ENCODE data around the gene ZNHIT6.

Gene ZNHIT6

GRCh38 chr1:85604298-85604997 lies 103.8 kb downstream of the ZNHIT6 start:
- TF ChIP-seq, protein P1, sequence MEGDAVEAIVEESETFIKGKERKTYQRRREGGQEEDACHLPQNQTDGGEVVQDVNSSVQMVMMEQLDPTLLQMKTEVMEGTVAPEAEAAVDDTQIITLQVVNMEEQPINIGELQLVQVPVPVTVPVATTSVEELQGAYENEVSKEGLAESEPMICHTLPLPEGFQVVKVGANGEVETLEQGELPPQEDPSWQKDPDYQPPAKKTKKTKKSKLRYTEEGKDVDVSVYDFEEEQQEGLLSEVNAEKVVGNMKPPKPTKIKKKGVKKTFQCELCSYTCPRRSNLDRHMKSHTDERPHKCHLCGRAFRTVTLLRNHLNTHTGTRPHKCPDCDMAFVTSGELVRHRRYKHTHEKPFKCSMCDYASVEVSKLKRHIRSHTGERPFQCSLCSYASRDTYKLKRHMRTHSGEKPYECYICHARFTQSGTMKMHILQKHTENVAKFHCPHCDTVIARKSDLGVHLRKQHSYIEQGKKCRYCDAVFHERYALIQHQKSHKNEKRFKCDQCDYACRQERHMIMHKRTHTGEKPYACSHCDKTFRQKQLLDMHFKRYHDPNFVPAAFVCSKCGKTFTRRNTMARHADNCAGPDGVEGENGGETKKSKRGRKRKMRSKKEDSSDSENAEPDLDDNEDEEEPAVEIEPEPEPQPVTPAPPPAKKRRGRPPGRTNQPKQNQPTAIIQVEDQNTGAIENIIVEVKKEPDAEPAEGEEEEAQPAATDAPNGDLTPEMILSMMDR (IDR thresholded peaks at IDR 0.05; ENCODE audit: low read depth, low read length) = no peak
- TF ChIP-seq POLR2A (IDR thresholded peaks at IDR 0.05; ENCODE audit: extremely low read depth, insufficient read length) (no peak), MYC (IDR thresholded peaks at IDR 0.05; ENCODE audit: low read depth, low read length) (no peak)
- TF ChIP-seq, protein P2, sequence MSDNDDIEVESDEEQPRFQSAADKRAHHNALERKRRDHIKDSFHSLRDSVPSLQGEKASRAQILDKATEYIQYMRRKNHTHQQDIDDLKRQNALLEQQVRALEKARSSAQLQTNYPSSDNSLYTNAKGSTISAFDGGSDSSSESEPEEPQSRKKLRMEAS (IDR thresholded peaks at IDR 0.05; ENCODE audit: low read depth, low read length) = no peak
- no peak overlapping the region for H3K4me3 ChIP-seq (ENCODE audit: low read depth, low read length)
- DNase-seq (ENCODE audit: low read depth) = no peak

DNA sequence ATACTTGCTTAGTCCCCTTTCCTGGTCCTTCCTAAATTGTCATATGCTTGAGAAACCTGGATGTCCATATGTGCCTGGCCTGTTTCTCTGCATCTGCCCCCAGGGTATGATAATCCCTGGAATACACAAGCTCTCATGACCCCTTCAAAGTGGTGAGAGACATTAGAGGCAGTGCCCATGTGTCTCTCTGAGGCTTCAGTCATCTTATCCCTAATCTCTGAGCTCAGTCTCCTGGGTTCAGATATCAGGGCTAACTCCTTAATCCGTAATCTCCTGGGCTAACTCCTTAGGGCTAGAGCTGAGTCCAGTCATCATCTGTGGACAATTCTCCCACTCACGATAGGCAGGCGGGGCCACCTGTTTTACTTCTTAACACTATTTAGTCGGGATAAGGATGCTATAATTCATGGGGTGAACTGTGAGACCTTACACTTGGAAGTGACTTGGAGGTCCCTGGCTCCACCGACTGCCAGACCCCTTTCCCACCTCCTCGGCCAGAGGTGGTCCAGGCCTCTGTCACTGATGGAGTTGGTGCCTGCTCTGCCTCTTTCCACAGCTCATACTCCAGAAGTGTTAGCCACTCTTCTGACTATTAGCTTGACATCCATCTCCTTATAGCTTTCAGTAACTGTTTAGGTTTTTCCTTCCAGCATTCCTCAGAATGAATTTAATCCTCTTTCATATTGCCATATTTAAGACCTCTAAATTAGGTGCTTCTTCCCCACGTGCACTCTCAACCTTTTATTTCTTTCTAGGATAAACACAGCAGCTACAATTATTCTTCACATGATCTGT lies 105.0 kb downstream of the ZNHIT6 start:
- H3K4me3 ChIP-seq (ENCODE audit: low read depth, low read length) = no peak overlapping the region
- no peak for DNase-seq (ENCODE audit: low read depth)
- no peak for TF ChIP-seq MYC (IDR thresholded peaks at IDR 0.05; ENCODE audit: low read depth, low read length)
- TF ChIP-seq, protein P1 (IDR thresholded peaks at IDR 0.05; ENCODE audit: low read depth, low read length) = no peak
- TF ChIP-seq, protein P2 (IDR thresholded peaks at IDR 0.05; ENCODE audit: low read depth, low read length) = no peak
- no peak for TF ChIP-seq POLR2A (IDR thresholded peaks at IDR 0.05; ENCODE audit: extremely low read depth, insufficient read length)

DNA sequence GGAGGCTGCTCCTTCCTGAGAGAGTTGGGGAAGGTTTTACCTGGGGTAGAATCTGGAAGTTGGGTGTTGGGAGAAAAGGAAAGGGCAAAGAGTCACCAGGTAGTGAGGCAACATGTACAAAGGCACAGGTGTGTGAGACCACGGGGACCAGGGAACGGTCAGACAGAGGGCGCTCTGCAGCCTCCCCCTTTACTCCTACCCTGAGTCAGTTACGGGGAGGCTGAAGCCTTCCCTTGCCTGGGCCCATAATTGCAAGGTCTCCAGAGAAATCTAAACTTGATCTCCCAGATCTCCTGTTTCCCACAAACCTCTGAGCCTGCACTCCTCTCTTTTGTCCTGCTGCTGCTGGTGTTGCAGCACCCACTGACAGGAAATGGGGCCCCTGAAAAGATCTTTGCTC lies 105.7 kb downstream of the ZNHIT6 start:
- H3K4me3 ChIP-seq (ENCODE audit: low read depth, low read length) = no peak overlapping the region
- TF ChIP-seq, protein P1 (IDR thresholded peaks at IDR 0.05; ENCODE audit: low read depth, low read length) = peak; percentile 9
- TF ChIP-seq POLR2A (IDR thresholded peaks at IDR 0.05; ENCODE audit: extremely low read depth, insufficient read length) = no peak
- no peak for DNase-seq (ENCODE audit: low read depth)

DNA sequence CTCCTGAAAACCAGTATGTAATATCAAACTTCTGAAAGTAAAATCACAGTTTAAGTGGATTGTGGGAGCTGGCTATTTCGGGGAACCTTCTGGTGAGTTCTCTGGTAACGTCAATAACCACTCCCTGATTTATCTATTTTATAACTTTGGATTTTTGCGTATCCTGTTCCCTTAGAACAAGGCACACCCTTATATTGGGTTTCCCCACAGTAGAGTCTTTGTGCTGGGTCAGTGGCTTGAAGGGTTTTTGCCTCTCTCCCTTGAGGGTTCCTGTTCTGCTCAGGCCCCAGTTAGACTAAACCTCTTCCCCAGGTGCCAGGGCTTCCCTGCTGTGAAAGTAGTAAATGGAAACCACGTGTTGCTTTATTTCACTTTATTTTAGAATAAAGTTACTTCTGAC lies 106.3 kb downstream of the ZNHIT6 start:
- DNase-seq (ENCODE audit: low read depth) = no peak

DNA sequence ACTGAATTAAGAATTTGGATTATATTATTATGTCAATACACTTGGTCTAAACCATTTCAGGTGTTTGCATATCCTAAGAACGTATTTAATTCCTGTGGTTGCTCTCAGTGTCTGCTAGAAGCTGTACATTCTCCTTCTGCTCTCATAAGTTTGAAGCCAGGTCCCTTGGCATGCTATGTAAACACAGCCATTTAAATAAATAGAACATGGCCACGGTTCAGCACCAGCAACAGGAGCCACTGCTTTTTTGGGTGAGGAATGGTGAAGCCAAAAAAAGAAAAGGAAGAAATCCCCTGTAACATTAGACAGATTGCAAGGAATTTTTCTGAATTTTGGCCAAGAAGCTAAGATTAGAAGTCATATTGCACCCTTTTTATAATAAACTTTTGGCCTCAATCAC lies 108.6 kb downstream of the ZNHIT6 start:
- H3K4me3 ChIP-seq (ENCODE audit: low read depth, low read length) = no peak overlapping the region
- no peak for DNase-seq (ENCODE audit: low read depth)
- TF ChIP-seq POLR2A (IDR thresholded peaks at IDR 0.05; ENCODE audit: extremely low read depth, insufficient read length) (no peak), MYC (IDR thresholded peaks at IDR 0.05; ENCODE audit: low read depth, low read length) (no peak)
- TF ChIP-seq, protein P1 (IDR thresholded peaks at IDR 0.05; ENCODE audit: low read depth, low read length) = no peak
- TF ChIP-seq, protein P2 (IDR thresholded peaks at IDR 0.05; ENCODE audit: low read depth, low read length) = no peak

More for the DNA sequence above, 106.3 kb downstream of the ZNHIT6 start:
- no peak overlapping the region for H3K4me3 ChIP-seq (ENCODE audit: low read depth, low read length)
- TF ChIP-seq, protein P1 (IDR thresholded peaks at IDR 0.05; ENCODE audit: low read depth, low read length) = no peak
- TF ChIP-seq, protein P2 (IDR thresholded peaks at IDR 0.05; ENCODE audit: low read depth, low read length) = no peak
- no peak for TF ChIP-seq MYC (IDR thresholded peaks at IDR 0.05; ENCODE audit: low read depth, low read length)
- TF ChIP-seq POLR2A (IDR thresholded peaks at IDR 0.05; ENCODE audit: extremely low read depth, insufficient read length) = no peak
